ENCODE results near the gene SRPK3. TPM values are rescaled to one million over a fixed set of nuclear protein-coding genes. Genes with fewer than 3 reads are reported as not detected.

Gene SRPK3
- total RNA-seq, 1 experiment from 2014 or later: 0.46 TPM

GRCh38 chrX:153819384-153820040 lies 38.7 kb downstream of the SRPK3 start:
- Histone ChIP-seq H4K20me1 (ENCODE audit: insufficient read depth) (no peaks in the 10 kb centered on the region), H3K4me2 (no peak overlapping the region), H3K4me1 (replicated peaks; ENCODE audit: insufficient read depth) (no peaks in the 10 kb centered on the region), H3K79me2 (ENCODE audit: low read depth) (no peaks in the 10 kb centered on the region), H3K36me3 (ENCODE audit: low read depth) (no peaks in the 10 kb centered on the region), H3F3A (ENCODE audit: insufficient read depth, low read depth) (no peaks in the 10 kb centered on the region), H3K27ac (no peak overlapping the region), H2AFZ (no peak overlapping the region), H3K27me3 (ENCODE audit: insufficient read depth, low read depth) (peaks cover 61% of the 10 kb centered on the region), H3K4me3 (no peak overlapping the region), H3K9me2 (ENCODE audit: insufficient read depth) (no peaks in the 10 kb centered on the region), H3K9me3 (ENCODE audit: insufficient read depth, low read depth) (no peaks in the 10 kb centered on the region)
- DNase-seq: no peak
- no peak for TF ChIP-seq CTCF (conservative IDR thresholded peaks at IDR 0.05)
- TF ChIP-seq EZH2 (IDR thresholded peaks at IDR 0.05; ENCODE audit: low read depth): no peak
- BruUV-seq (replicated peaks): no TSS peak
- intact Hi-C loops (cut with micrococcal nuclease; ENCODE audit: unreplicated experiment): no loop called here
- ChIA-PET POLR2A (ENCODE audit: unreplicated experiment) (no interaction called here), CTCF (no interaction called here)

- H2AFZ ChIP-seq: no peak overlapping the region
- H3K4me3 ChIP-seq: no peak overlapping the region
- intact Hi-C loops (cut with micrococcal nuclease; ENCODE audit: unreplicated experiment): no loop called here
- no peaks in the 10 kb centered on the region for H3K79me2 ChIP-seq (ENCODE audit: low read depth)
- ChIA-PET CTCF (no interaction called here), POLR2A (ENCODE audit: unreplicated experiment) (no interaction called here)
- no peaks in the 10 kb centered on the region for H3K9me3 ChIP-seq (ENCODE audit: insufficient read depth, low read depth)
- peaks cover 64% of the 10 kb centered on the region for H3K27me3 ChIP-seq (ENCODE audit: insufficient read depth, low read depth)
- no peak for DNase-seq
- H3K27ac ChIP-seq: no peak overlapping the region
- no TSS peak for BruUV-seq (replicated peaks)
- H3K4me1 ChIP-seq (replicated peaks; ENCODE audit: insufficient read depth): no peaks in the 10 kb centered on the region
- H3K4me2 ChIP-seq: no peak overlapping the region
- H3K9me2 ChIP-seq (ENCODE audit: insufficient read depth): no peaks in the 10 kb centered on the region
- no peaks in the 10 kb centered on the region for H3F3A ChIP-seq (ENCODE audit: insufficient read depth, low read depth)
- no peaks in the 10 kb centered on the region for H3K36me3 ChIP-seq (ENCODE audit: low read depth)
- TF ChIP-seq EZH2 (IDR thresholded peaks at IDR 0.05; ENCODE audit: low read depth): no peak
- no peak for TF ChIP-seq CTCF (conservative IDR thresholded peaks at IDR 0.05)
- no peaks in the 10 kb centered on the region for H4K20me1 ChIP-seq (ENCODE audit: insufficient read depth)
These were observed 39.8 kb downstream of the SRPK3 start for GRCh38 chrX:153820601-153821000.

GRCh38 chrX:153821066-153821465 lies 40.2 kb downstream of the SRPK3 start:
- no TSS peak for BruUV-seq (replicated peaks)
- Histone ChIP-seq H3K4me2 (no peak overlapping the region), H3K36me3 (ENCODE audit: low read depth) (no peaks in the 10 kb centered on the region), H3K79me2 (ENCODE audit: low read depth) (no peaks in the 10 kb centered on the region), H3K4me3 (no peak overlapping the region), H3K27ac (no peak overlapping the region), H4K20me1 (ENCODE audit: insufficient read depth) (no peaks in the 10 kb centered on the region), H3K9me3 (ENCODE audit: insufficient read depth, low read depth) (no peaks in the 10 kb centered on the region), H3K4me1 (replicated peaks; ENCODE audit: insufficient read depth) (no peaks in the 10 kb centered on the region), H3F3A (ENCODE audit: insufficient read depth, low read depth) (no peaks in the 10 kb centered on the region), H3K9me2 (ENCODE audit: insufficient read depth) (no peaks in the 10 kb centered on the region), H3K27me3 (ENCODE audit: insufficient read depth, low read depth) (peaks cover 67% of the 10 kb centered on the region), H2AFZ (no peak overlapping the region)
- POLR2A ChIA-PET (ENCODE audit: unreplicated experiment): no interaction called here
- CTCF ChIA-PET: no interaction called here
- TF ChIP-seq EZH2 (IDR thresholded peaks at IDR 0.05; ENCODE audit: low read depth): no peak
- no peak for TF ChIP-seq CTCF (conservative IDR thresholded peaks at IDR 0.05)
- intact Hi-C loops (cut with micrococcal nuclease; ENCODE audit: unreplicated experiment): no loop called here
- DNase-seq: no peak

All from PC-9 (cell line).